Esophagus squamous epithelium (tissue), 5 donors: ENCODE measurements around the gene FOXA3. TPM values are rescaled to one million over a fixed set of nuclear protein-coding genes. Genes with fewer than 3 reads are reported as not detected.
A peak's percentile ranks its signal among the peaks of the same experiment; 100 is the strongest.

Experiments used
- DNase-seq: peaks from one replicate; lab custom pipeline; 2025; lab: John Stamatoyannopoulos, UW
- H3K27ac ChIP-seq, 4 donors: fragments of 200-600 bp; sonication (generic); one replicate each; pipeline ENCODE4 v1.5.1; 2016 to 2019; ENCODE audit warnings: mild to moderate bottlenecking in 1 of 4
- H3K27me3 ChIP-seq, 4 donors: fragments of 200-600 bp; sonication (generic); 1 replicate in 3 of 4; 2 replicates in 1 of 4; pipeline versions ENCODE4 v1.5.1 to v1.6.0; 2017 to 2021; ENCODE audit warnings: antibody characterized with exemption in 1 of 4
- H3K36me3 ChIP-seq, 3 donors: fragments of 200-600 bp; sonication (generic); one replicate each; pipeline ENCODE4 v1.5.1; 2016 to 2019
- H3K4me1 ChIP-seq, 3 donors: fragments of 200-600 bp; sonication (generic); one replicate each; pipeline ENCODE4 v1.5.1; 2017 to 2019
- H3K4me3 ChIP-seq, 4 donors: fragments of 200-600 bp; sonication (generic); 1 replicate in 3 of 4; 2 replicates in 1 of 4; pipeline ENCODE4 v1.5.1; 2016 to 2019; ENCODE audit warnings: mild to moderate bottlenecking in 2 of 4, moderate library complexity in 1 of 4
- H3K9me3 ChIP-seq, 3 donors: fragments of 200-600 bp; sonication (generic); one replicate each; pipeline ENCODE4 v1.5.1; 2016 to 2019
- CTCF ChIP-seq, 6 experiments: fragments of 450-650 bp in 4 of 6; fragments of 200-600 bp in 2 of 6; sonication (generic) in 2 of 6; IDR thresholded peaks; one replicate each; pipeline ENCODE4 v1.5.1; 2016 to 2019; ENCODE audit warnings: antibody characterized with exemption in 6 of 6, mild to moderate bottlenecking in 4 of 6, moderate library complexity in 4 of 6
- POLR2A ChIP-seq, 4 donors: fragments of 450-650 bp; IDR thresholded peaks; one replicate each; pipeline ENCODE4 v1.6.1; 2017; ENCODE audit warnings: antibody characterized with exemption in 4 of 4, mild to moderate bottlenecking in 4 of 4, moderate library complexity in 3 of 4
- WGBS, 2 donors: methylation state at CpG; one replicate each; pipeline ENCODE4 v1.1.5; 2018; 5-methylcytosine and 5-hydroxymethylcytosine counted together
- intact Hi-C: fragments of 100-400 bp; cut with DNase I; formaldehyde crosslinking; loops from one replicate; pipeline ENCODE4 v1.15.0; 2022
- total RNA-seq, 4 donors: library from RNA; depleted of rRNA; stranded (reverse); fragments of >200 nt; gene quantifications; one replicate each; pipeline ENCODE4 v1.1.0, GENCODE V29; 2016
- donor health status: DM: yes; HTN: yes; CAD: no.

FOXA3 gene
- total RNA-seq, 4 donors from 2014 or later = 0.18 TPM; not detected in 3

- no peak for DNase-seq
- peaks cover 35 to 69% (median 35%) of the 10 kb centered on the region in 3 donors for H3K4me1 ChIP-seq
- TF ChIP-seq POLR2A (IDR thresholded peaks at IDR 0.05) = no peak
- TF ChIP-seq CTCF (IDR thresholded peaks at IDR 0.05) = no peak
- H3K4me3 ChIP-seq = no peak overlapping the region
- H3K36me3 ChIP-seq = peaks cover 0 to 12% (median 0%) of the 10 kb centered on the region in 3 donors
- intact Hi-C loops = no loop called here
- H3K9me3 ChIP-seq = no peaks in the 10 kb centered on the region
- peaks cover 0 to 8% (median 0%) of the 10 kb centered on the region in 4 donors for H3K27me3 ChIP-seq
- WGBS, 2 donors = 81 to 84% methylated on average over 6 to 9 of the region's 10 CpGs
- no peak overlapping the region for H3K27ac ChIP-seq
These were observed 17.2 kb downstream of the FOXA3 start for GRCh38 chr19:45881082-45881908.

DNA sequence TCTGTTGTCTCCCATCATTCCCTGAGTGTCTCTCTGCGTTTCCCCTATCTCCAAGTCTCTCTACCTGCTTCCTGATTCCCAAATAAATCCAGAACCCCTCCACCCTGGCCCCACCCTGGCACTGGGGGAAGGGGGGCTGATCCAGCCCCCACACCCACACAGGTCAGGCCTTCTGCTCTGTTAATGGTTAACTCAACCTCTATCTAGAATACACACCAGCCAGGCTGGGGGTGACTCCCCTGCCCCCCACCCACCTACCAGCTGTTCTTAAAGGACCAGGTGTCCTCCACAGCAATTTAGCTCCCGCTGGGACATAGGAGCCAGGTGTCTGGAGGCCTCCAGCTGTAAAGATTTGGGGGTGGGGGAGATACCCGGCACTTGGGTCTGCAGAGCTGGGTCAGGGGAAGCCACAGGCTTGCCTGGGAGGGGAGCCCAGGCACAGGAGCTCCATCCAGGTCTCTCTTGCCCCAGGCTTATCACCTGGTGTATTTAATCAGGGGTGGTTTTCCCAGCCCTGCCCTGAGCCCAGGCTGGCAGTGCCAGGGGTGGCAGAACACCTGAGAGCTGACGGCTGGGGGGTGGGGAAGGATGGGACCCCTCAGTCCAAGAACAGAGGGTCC lies 17.9 kb downstream of the FOXA3 start:
- DNase-seq = no peak
- Histone ChIP-seq H3K9me3 (no peaks in the 10 kb centered on the region), H3K4me3 (no peak overlapping the region), H3K4me1 (peaks cover 28 to 66% (median 35%) of the 10 kb centered on the region in 3 donors), H3K36me3 (peaks cover 0 to 12% (median 0%) of the 10 kb centered on the region in 3 donors), H3K27ac (peak overlapping the region in 1 of 4 donors; percentile 67), H3K27me3 (peaks cover 0 to 1% (median 0%) of the 10 kb centered on the region in 4 donors)
- TF ChIP-seq CTCF (IDR thresholded peaks at IDR 0.05) (no peak), POLR2A (IDR thresholded peaks at IDR 0.05) (no peak)
- intact Hi-C loops = no loop called here
- 19 to 30% methylated on average over 1 to 2 of the region's 4 CpGs for WGBS, 2 donors

DNA sequence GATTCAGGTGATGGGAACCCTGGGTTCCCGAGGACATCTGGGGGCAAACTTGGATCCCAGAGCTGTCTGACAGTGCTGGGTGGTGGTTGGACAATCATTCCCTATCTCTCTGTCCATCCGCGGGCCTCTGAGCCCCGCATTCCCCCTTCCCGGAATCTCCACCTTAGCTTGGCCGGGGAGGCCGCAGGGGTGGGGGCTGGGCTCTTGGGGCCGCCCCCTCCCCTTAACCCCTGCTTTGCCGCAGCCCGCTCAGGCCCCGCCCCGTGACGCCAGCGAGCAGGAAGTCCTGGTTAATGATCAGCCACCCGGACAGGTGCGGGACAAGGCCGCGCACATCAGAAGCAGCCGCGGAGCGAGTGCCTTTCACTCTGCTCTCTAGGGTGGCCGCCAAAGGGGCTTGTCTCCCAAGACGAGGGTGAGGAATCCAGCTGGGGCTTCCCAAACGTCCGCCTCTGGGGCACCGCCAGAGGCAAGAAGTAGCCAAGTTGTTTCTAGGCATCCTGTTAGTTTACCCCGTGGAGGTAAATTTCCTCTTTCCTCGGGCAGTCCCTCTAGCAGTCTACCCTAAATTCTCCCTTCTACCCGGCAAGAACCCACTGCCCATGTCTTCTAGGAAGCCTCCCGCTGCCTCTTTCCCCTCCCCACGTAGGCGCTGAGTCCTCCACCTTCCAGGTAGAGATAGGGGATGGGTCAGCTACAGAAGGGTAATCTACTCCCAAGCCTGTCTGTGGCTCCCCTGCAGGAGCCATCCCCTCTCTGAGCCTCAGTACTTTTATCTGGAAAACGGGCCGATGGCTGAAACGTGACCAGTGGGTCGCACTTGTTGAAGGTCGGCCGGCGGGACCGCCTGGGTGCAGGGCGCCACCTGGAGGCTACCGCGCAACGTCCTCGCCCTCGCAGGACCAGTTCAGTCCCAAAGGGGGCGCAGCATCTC lies 18.8 kb downstream of the FOXA3 start:
- TF ChIP-seq CTCF (IDR thresholded peaks at IDR 0.05) = peak; percentile 87 to 98 (median 95)
- peak in 1 of 4 donors; percentile 53 for TF ChIP-seq POLR2A (IDR thresholded peaks at IDR 0.05)
- no peaks in the 10 kb centered on the region for H3K27me3 ChIP-seq
- no peak for DNase-seq
- H3K27ac ChIP-seq = peak overlapping the region; percentile 51 to 67 (median 60)
- peaks cover 27 to 64% (median 35%) of the 10 kb centered on the region in 3 donors for H3K4me1 ChIP-seq
- 18 to 39% methylated on average over 4 to 15 of the region's 47 CpGs for WGBS, 2 donors
- H3K36me3 ChIP-seq = peaks cover 0 to 12% (median 0%) of the 10 kb centered on the region in 3 donors
- peak overlapping the region; percentile 36 to 66 (median 44) for H3K4me3 ChIP-seq
- intact Hi-C loops = no loop called here
- no peaks in the 10 kb centered on the region for H3K9me3 ChIP-seq

DNA sequence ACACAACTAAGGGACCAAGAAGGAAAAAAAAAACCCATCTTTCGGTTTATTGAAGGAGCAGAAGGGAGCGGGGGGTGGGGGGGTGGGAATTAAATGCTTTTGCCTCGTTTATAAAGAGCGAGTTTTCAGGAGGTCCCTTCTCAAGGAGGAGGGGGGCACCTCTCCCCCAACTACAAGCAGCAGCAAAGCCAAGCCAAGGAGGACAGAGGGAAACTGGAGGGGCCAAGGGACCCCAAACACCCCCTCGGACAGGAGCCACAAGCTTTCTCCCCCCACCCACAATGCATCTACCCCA lies 19.4 kb downstream of the FOXA3 start:
- intact Hi-C loops = no loop called here
- H3K27me3 ChIP-seq = no peaks in the 10 kb centered on the region
- H3K4me1 ChIP-seq = peaks cover 27 to 59% (median 35%) of the 10 kb centered on the region in 3 donors
- DNase-seq = no peak
- H3K27ac ChIP-seq = peak overlapping the region in 1 of 4 donors; percentile 67
- peak overlapping the region in 3 of 4 donors; percentile 35 to 48 (median 39) for H3K4me3 ChIP-seq
- peaks cover 0 to 12% (median 0%) of the 10 kb centered on the region in 3 donors for H3K36me3 ChIP-seq
- H3K9me3 ChIP-seq = no peaks in the 10 kb centered on the region
- WGBS, 2 donors = 18 to 25% methylated on average over 4 to 5 of the region's 5 CpGs
- TF ChIP-seq CTCF (IDR thresholded peaks at IDR 0.05) = peak in 2 of 6 experiments; percentile 21 to 42
- no peak for TF ChIP-seq POLR2A (IDR thresholded peaks at IDR 0.05)
